OCI-M2 (cell line): ENCODE measurements around the gene AVPI1.
A peak's percentile ranks its signal among the peaks of the same experiment; 100 is the strongest.
"Not testable (repeated sequence)": the region's sequence is repeated elsewhere in the genome, so short reads cannot be mapped to it uniquely, and the experiment has no call there.

Experiments used
- DNase-seq: peaks from one replicate; lab custom pipeline; 2025; ENCODE audit not compliant: unreplicated experiment; lab: John Stamatoyannopoulos, UW

Gene AVPI1

DNA sequence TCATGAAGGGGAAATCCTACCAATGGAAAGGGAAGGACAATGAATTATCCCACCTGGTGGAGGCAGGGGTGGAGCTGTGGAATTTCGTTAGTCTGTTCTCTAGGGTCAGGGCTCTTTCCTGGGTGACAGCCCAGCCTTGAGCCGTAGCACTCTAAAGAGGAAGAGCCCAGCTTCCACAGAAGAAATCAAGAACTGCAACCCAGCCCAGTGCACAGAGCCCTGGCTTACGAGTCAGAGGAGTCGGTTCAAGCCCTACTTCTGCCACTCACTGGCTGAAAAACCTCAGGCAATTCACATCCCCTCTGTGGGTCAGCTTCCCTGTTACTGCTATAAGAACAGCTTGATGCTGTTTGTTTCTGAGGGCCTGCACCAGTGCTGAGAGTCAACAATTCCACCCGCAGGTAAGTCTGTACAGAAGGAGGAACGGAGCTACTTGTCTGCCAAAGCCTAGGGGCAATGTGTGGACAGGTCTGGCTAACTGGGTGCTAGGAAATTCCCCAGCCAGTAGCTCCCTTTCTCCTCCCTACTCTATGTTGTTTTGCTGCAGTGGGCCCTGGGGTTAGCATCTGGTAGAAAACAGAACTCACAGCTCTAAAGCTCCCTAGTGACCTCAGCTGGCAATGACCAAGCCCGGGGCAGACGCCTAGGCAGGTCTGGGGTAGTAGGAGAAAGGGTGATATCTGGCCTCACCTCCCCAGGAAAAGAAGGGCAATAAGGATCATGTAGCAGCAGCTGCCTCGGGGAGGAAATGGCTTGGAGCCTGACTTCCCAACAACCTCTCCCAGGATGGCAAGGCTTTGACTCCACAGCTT lies 3.3 kb downstream of the AVPI1 start:
- no peak for DNase-seq

DNA sequence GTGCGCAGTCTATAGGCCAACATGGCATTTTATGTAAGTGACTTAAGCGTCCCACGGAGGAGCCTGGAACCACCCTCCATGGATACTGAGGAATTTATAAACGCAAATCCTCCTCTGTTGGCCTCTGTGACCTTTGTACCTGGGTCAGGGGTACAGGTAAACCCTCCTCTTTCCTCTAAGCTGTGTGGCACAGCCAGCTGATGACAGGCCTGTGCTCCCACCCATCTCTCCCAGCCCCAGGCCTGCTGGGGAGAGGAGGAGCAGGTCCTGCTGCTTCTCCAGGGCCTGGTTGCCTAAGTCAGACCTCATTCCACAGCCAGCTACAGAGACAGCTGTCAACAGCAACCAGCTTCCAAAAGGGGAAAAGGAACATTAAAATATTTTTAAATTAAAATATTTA lies 5.0 kb downstream of the AVPI1 start:
- no peak for DNase-seq

DNA sequence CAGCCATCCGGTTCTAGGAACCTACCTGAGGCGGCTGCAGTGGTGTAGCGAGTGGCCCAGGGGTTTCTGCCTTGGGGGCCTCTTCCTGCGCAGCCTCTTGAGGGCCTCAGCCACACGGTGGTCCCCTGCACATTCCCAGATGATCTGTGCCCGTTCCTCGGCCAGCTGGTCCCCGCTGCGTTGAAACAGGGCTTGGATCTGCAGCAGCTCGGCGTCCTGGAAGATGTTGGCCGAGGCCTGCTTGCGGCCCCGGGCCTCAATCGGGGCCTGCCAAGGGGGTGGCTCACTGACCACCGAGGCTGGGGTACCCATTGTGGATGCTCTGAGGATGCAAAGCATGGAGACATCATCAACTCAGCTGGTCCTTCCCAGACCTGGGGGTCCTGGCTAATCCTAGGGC lies 7.4 kb downstream of the AVPI1 start:
- no peak for DNase-seq

DNA sequence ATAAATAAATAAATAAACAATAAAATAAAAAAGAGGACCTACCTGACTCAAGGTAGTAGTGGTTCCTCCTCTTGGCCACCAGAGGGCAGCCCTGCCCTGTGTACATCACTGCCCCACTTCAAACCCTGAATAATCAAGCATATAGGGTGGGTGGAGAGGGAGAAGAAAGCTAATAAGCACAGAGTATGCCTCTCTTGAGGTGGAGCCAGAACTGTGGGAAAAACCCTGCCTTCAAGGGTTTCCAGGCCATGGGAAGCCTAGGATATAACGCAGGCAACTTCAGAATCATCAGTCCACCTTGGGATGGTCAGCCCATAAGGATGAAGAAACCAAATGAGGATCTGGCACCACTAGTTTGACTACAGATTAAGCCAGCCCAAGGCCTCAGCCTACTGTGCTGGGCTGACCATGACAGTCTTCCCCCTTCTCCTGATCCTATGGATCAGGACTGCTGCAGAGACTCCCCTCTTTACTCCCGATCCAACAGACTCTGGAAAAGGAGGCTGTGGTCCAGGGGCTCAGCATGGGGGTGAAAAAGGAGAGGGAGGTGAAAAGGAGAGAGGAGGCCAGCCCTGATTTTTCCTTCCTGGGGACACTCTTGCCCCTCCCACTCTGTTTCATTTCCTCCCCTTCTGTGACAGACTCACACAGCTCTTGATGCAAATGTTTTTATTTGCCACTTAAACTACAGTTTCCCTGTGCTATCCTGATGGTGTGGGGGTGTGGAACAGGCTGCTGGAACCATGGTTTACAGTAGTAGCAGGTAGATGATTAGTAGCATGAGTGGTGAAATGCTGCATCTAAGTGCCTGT lies 10.1 kb downstream of the AVPI1 start:
- DNase-seq: no peak

DNA sequence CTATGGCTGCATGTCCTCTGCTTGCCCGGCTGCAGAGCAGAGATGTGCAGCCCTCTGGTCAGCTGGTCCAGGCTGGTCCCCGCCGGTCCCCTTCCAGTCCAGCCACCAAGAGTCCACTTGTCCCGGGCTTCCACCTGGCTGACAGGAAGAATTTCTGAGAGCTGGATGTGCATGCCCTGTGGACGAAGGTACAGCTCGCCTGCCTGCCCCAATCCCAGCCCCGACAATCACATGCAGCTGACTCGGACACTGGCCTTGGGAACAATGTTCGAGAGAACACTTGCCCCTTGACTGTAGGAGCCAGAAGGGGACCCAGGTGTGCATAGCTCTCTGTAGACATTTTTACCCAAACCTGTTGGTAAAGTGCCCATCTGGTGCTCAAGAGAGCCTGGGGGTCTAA lies 11.8 kb downstream of the AVPI1 start:
- no peak for DNase-seq

DNA sequence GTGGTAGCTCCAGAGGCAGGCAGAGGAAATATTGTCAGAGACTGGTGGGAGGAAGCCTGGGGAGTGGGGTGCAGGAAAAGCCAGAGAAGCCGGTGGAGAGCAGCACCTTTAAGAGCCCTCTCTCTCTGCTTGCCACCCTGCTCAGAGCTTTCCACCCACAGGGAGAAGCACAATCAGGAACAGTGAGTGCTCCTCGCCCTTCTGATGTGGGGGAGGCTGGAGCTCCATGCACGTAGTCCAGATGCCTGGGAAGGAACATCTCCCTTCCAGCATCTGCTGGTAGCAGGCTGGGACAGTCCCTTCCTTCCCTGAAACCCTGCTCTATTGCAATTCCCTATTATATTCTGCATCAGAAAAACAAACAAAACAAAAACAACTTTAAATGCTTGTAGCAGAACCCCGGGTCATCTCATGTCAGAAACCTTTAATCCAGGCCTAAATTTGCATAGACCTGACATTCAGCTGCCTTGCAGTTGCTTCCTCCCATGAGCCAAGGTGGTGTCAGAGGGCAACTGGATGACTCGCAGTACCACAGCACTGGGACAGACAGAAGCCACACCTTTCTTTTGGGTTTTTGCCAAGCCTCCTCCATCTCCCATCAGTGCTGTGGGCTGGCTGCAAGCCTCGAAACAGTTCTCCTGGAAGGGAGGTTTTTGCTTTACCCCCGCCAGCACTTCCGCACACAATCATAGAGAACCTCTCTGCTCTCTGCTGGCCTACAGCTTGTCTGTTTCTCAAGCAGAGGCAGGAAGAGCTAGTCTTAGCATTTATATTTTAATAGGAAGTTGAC lies 13.1 kb downstream of the AVPI1 start:
- no peak for DNase-seq

DNA sequence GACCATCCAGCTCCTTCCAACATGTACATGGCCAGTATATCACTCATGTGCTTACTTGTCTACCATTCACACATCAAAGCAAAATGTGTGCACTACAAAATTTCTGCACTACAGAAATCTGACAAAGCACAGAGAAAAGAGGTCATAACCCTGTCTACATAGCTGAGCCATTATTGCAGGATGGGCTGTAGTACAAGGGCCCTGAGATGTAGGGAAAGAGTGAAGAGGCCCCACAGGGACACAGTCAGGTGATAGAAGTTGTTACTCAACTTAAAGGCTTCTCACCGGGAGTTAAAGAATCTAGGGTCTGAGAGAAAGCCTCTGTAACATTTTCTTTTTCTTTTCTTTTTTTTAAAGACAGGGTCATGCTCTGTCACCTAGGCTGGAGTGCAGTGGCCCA lies 17.5 kb downstream of the AVPI1 start:
- no peak for DNase-seq

DNA sequence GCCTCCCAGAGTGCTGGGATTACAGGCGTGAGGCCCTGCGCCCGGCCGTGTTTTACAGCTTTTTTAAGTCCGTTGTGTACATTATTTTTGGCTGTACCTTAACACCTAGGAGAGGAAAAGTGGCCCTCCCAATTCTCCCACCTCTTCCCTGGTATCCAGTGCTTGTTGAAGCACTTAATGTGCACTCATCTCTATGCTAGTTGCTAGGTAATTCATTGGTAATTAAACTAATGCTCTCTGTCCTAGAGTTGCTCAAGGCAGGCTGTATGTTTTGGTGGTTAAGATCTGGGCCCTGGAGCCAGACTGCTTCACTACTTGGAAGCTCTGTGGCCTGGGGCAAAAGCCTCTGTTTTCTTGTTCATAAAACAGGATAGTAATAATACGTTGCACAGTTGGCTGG lies 19.6 kb downstream of the AVPI1 start:
- DNase-seq: no peak

DNA sequence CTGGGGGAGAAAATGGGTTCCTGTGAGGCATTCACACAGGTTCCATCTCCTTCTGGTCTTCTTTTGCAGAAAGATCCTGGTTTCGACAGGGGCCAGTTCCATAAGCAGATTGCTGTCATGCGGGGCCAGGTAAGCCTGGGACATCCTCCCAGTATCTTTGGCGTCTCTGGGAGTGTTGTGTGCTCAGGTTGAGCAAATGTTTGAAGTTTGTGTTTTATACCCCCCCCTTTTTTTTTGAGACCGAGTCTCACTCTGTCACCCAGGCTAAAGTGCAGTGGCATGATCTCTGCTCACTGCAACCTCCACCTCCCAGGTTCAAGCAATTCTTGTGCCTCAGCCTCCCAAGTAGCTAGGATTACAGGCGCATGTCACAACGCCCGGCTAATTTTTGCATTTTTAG lies 20.0 kb downstream of the AVPI1 start:
- DNase-seq: no peak

DNA sequence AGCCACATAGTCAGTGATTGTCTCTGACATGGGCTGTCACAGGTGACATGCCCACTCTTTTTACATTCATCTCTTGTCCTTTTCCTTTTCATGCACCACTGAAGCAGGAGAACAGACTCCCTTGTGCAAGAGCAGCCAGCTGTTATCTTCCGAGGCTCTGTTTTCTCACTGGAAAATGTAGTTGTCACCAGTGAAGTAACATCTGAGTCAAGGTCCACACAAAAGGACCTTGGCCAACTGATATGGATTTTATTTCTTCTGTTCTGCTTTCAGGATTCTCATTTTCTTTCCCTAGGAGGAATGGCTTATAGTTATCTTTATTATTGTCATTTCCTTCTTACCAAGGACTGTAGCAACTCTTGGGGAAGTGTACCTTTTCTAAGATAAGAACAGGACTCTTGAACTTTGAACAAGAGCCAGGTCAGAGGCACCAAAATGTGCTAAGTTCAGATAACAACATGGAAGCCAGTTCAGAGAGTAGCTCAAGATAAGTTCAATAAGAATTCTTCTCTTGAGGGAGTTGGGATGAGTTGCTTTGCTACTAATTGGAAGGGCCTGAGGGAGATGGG lies 22.7 kb downstream of the AVPI1 start:
- peak; percentile 82 for DNase-seq

DNA sequence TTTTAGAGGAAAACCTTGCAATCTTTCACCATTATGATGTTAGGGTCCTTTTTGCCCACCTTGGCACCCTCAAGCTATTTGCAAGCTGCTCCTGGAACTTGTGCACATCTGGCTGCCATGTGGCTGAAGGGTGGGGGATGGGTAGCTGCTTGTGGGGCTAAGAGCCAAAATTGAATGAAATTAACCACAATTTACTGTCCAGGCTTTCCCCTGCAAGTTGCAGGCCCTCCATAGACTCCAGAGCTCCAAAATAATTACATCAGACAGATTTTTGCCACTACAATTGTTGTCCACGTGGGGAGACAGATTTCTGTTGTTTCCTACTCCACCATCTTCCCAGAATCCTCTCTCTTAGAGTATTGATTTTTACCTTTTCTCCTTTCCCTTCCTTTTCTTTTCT lies 27.5 kb downstream of the AVPI1 start:
- no peak for DNase-seq

DNA sequence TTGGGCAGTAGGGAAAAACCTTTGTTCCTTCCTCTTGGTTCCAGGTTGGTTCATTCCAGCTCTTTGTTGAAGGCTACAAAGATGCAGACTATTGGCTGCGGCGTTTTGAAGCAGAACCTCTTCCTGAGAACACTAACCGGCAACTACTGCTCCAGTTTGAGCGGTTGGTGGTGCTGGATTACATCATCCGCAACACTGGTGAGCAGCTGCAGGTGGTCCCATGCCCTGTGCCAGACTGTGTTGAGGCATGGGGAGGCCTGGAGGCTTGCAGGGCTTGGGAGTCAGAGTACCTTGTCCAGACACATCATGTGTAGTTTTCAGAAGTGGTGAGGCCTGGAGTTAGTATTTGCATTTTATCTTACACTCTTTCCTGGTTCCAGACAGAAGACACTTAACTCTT lies 30.3 kb downstream of the AVPI1 start:
- DNase-seq: no peak

DNA sequence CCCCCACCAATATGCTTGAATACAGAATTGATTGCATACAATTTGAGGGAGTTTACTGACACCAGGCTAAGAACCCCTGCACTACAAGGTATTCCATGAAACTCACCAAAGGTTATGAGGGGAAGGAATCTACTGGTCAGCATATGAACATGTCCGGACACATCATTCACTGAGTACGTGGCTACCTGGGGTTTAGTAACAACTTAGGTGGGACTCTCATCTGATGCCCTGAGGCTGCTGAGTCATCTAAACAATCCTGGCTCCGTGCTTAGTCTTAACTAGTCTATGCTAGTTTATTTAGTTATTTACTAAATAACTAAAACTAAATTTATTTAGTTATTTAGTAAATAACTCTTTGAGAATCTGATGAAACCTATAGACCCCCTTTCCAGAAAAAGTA lies 35.3 kb downstream of the AVPI1 start:
- DNase-seq: no peak

DNA sequence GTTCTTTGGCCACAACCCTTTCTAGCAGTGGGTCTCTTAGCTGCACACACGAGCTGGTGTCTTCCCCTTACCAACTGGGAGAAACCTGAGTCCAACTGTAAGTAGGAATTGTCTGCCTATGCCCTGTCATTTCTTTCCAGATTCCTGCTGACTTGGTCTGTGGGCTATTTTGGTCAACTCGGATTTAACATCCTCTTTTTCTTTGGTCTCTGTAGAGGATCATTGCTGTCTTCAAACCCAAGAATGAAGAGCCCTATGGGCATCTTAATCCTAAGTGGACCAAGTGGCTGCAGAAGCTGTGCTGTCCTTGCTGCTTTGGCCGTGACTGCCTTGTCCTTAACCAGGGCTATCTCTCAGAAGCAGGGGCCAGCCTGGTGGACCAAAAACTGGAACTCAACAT lies 36.3 kb downstream of the AVPI1 start:
- no peak for DNase-seq

DNA sequence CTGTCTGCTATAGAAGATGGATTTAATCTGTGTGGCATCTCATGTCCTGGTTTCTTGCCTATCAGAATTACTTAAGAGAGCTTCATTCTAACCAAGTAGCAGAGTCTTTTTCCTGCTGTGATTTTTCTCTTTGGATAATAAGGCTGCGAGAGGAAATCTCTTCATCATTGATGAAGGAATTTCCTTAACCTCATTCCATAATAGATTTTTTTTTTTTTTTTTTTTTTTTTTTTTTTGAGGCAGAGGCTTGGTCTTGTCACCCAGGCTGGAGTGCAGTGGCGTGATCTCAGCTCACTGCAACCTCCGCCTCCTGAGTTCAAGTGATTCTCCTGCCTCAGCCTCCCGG lies 37.7 kb downstream of the AVPI1 start:
- DNase-seq: not testable (repeated sequence)

DNA sequence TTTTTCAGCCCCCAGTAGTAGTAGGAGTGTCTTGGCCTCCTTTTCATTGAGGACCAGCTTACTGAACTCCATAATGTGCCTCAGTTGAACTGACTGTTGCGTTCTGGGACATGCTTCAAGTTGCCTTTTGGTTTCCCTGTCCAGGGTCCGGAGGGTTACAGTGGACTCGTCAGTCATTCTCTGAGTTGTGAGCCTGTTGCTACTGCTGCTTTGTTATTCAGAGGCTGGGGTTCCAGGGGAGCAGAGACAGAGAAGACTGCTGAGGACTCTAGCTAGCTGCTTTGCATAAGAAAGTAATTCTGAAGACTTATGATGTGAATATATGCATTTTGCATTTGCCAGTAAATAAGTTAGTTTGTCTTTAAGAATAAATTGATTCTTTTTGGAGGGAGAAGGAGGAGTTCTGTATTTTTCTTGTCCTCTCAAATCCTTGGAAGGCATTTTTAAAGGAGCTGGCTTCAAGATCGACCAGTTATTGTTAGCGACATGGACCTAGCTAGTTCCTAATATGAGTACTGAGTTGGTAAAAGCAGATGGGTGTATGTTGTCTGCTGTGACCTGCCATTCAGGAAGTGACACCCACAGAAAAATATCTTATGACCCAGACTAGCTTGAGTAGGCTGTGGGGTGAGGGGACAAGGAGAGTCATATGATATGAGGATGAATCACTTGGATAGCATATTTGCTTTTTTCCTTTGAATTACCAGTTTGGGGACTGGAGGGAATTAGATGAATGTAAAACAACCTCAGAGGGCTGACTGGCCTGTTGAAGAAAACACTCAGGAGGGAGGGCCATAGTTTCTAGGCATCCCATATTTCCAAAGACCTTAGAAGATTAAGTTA lies 38.3 kb downstream of the AVPI1 start:
- peak; percentile 47 for DNase-seq

DNA sequence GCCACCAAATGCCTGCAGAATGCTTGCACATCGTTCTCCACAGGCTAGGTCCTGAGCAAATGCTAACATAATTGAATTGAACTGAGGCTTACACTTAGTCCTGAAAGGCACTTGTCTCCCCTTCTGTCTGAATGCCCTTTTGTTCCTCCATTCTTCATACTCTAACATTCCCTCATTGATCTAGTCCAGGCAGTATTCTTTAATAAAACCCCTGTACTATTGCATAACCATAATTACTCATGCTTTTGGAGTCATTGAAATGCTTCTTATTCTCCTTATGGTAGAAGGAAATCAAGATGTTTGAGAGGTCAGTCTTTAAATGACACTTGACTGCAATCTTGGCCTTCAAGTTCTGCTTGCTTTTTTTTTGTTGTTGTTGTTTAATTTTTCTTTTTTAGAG lies 39.5 kb downstream of the AVPI1 start:
- no peak for DNase-seq

DNA sequence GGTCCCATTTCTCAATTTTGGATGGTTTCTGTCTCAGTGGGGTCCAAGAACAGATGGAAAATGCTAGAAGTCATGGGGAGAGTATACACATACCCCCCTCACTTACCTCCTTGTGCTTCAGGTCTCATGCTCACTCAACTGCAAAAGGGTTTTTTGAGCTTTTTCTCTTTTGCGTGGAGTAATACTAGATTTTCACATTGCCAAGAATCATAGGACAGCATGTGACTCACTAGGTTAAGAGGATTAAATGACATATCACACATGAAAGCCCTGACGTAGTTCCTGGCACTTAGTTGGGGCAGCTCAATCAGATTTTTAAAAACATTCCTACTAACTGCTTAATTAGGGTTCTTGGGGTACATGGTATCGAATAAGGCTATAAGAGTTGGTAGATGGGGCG lies 42.1 kb downstream of the AVPI1 start:
- no peak for DNase-seq

DNA sequence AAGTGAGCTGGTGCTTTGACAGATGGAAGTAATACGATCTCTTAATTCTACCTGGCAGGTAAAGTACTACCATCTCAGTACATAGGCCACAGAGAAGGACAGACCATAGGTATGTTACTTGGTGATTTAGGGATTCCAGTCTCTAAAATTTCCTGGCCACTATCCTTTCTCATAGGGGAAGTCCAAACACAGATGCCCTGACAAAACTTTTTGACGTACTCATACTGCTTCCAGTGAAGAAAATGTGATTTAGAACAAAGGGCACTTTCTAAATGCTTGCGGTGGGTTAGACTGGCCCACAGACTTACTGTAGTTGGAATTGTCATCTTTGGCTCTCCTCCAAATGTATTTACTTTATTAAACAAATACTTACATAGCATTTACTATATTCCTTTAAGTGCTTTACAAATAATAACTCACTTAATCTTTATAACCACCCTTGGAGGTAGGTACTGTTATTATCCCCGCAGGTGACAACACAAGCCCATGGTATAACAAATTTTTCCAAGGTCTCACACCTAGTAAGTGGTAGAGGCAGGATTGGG lies 43.5 kb downstream of the AVPI1 start:
- no peak for DNase-seq

DNA sequence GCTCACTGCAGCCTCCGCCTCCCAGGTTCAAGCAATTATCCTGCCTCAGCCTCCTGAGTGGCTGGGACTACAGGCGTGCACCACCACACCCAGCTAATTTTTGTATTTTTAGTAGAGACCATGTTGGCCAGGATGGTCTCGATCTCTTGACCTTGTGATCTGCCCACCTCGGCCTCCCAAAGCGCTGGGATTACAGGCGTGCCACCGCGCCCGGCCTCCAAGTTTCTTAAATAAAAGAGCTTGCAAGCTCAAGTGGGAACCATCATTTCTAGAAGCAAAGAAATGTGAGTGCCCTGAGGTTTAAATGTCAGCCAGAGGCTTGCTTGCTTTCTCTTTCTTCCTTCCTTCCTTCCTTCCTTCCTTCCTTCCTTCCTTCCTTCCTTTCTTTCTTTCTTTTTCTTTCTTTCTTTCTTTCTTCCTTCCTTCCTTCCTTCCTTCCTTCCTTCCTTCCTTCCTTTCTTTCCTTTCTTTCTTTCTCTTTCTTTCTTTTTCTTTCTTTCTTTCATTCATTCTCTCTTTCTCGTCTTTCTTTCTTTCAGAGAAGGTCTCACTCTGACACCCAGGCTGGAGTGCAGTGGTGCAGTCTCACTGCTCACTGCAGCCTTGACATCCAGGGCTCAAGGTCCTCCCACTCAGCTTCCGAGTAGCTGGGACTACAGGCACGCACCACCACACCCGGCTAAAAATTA lies 44.4 kb downstream of the AVPI1 start:
- not testable (repeated sequence) for DNase-seq
